ENCODE measurements around the gene SLC6A9. TPM values are rescaled to one million over a fixed set of nuclear protein-coding genes. Genes with fewer than 3 reads are reported as not detected.

The SLC6A9 gene
- total RNA-seq, 1 experiment from 2014 or later: 45.0 TPM

DNA sequence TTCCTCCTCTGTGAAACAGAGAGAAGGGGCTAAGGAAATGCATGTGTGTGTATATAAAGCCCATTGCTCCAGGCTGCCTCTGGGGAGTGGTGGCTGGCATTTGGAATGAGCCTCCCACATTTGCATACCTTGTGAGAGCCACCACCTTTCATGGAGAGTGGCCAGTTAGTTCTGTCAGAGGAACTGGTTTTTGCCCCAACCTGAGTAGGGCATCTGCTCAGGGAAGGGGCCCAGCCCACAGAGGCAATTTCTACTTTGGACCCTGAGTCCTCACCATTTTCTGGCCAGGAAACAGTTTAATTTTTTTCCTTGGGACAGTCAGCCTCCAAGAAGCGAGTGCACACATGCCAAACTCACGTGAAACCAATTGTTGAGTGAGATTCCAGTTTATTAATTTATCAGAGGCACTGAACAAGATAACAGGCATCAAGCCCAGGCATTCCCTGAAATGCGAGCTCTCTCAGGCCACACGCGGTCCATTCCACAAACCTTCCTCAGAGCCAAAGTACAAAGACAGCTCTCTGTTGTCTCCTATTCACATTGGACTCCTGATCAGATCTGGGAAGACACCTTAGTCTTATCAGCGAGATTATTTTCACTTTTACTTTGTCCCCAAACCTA is 1.0 kb upstream of the SLC6A9 start:
- H3K36me3 ChIP-seq (ENCODE audit: control insufficient read depth, insufficient read depth, low read length): no peaks in the 10 kb centered on the region
- CTCF ChIA-PET: interaction anchor here (0.7 to 1.3 kb wide), 2 partner anchors 10 to 16 kb away, joined by 3 to 9 read pairs; no protein-coding TSS in a partner anchor
- Mint-ChIP-seq H3K27ac (ENCODE audit: unreplicated experiment) (peak overlapping the region; percentile 81), H3K4me1 (ENCODE audit: low read depth, unreplicated experiment) (peaks cover 38% of the 10 kb centered on the region), H3K9me3 (ENCODE audit: unreplicated experiment) (peaks cover 8% of the 10 kb centered on the region), H3K36me3 (ENCODE audit: insufficient read depth, unreplicated experiment) (peaks cover 9% of the 10 kb centered on the region), H3K27me3 (ENCODE audit: insufficient read depth, unreplicated experiment) (no peaks in the 10 kb centered on the region), H3K4me3 (ENCODE audit: unreplicated experiment) (peak overlapping the region; percentile 94)
- no peaks in the 10 kb centered on the region for H3K9me3 ChIP-seq
- TF ChIP-seq, protein P1, sequence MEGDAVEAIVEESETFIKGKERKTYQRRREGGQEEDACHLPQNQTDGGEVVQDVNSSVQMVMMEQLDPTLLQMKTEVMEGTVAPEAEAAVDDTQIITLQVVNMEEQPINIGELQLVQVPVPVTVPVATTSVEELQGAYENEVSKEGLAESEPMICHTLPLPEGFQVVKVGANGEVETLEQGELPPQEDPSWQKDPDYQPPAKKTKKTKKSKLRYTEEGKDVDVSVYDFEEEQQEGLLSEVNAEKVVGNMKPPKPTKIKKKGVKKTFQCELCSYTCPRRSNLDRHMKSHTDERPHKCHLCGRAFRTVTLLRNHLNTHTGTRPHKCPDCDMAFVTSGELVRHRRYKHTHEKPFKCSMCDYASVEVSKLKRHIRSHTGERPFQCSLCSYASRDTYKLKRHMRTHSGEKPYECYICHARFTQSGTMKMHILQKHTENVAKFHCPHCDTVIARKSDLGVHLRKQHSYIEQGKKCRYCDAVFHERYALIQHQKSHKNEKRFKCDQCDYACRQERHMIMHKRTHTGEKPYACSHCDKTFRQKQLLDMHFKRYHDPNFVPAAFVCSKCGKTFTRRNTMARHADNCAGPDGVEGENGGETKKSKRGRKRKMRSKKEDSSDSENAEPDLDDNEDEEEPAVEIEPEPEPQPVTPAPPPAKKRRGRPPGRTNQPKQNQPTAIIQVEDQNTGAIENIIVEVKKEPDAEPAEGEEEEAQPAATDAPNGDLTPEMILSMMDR (IDR thresholded peaks at IDR 0.05; ENCODE audit: insufficient read depth in 1 of 2, low read depth in 1 of 2, low read length in 1 of 2, severe bottlenecking in 1 of 2, unreplicated experiment in 1 of 2): no peak
- H3K4me3 ChIP-seq (ENCODE audit: low read depth, low read length): no peak overlapping the region
- intact Hi-C loops (cut with micrococcal nuclease; ENCODE audit: unreplicated experiment): no loop called here
- POLR2A ChIA-PET: no interaction called here
- no peaks in the 10 kb centered on the region for H3K27me3 ChIP-seq (replicated peaks; ENCODE audit: control insufficient read depth, insufficient read depth, low read length)
- H3K4me1 ChIP-seq: peaks cover 17% of the 10 kb centered on the region
- TSS peak; percentile 62 for BruUV-seq (replicated peaks)
- DNase-seq: peak in 1 of 2 experiments; percentile 53

DNA sequence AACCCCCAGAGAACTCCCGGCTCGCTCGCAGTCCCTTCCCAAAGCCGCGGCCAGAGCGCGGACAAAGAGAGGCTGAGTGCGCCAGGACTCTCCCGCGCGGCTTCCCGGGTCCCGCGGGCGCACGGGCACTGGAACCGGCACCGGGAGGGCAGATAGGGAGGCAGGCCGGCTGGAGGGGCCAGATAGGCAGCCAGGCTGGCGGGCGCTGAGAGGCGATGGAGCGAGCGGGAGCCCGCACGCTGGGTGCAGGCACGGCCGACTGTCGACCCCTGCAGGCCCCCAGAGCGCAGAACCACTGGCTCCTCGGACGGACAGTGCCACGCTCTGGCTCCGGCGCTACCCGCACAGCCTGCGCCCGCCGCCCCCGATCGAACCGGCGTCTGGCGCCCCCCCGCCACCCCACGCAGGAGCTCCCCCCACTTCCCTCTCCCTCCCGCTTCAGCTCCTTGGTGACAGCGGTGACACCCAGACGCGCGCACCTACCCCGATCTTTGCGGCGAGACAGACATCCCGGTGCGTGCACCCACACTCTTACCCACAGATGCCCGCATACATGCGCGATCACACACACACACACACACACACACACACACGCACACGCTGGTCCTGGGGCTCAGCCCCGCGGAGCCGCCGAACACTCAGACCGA is 534 bp downstream of the SLC6A9 start:
- H3K27me3 Mint-ChIP-seq (ENCODE audit: insufficient read depth, unreplicated experiment): no peaks in the 10 kb centered on the region
- H3K4me1 Mint-ChIP-seq (ENCODE audit: low read depth, unreplicated experiment): peaks cover 29% of the 10 kb centered on the region
- Histone ChIP-seq H3K36me3 (ENCODE audit: control insufficient read depth, insufficient read depth, low read length) (no peaks in the 10 kb centered on the region), H3K4me3 (ENCODE audit: low read depth, low read length) (peak overlapping the region; percentile 75), H3K27me3 (replicated peaks; ENCODE audit: control insufficient read depth, insufficient read depth, low read length) (no peaks in the 10 kb centered on the region), H3K4me1 (peaks cover 17% of the 10 kb centered on the region), H3K9me3 (no peaks in the 10 kb centered on the region)
- no TSS peak for BruUV-seq (replicated peaks)
- peak overlapping the region; percentile 81 for H3K27ac Mint-ChIP-seq (ENCODE audit: unreplicated experiment)
- peaks cover 9% of the 10 kb centered on the region for H3K36me3 Mint-ChIP-seq (ENCODE audit: insufficient read depth, unreplicated experiment)
- DNase-seq: peak in 1 of 2 experiments; percentile 67
- CTCF ChIA-PET: no interaction called here
- POLR2A ChIA-PET: no interaction called here
- TF ChIP-seq, protein P1 (IDR thresholded peaks at IDR 0.05; ENCODE audit: insufficient read depth in 1 of 2, low read depth in 1 of 2, low read length in 1 of 2, severe bottlenecking in 1 of 2, unreplicated experiment in 1 of 2): peak in 1 of 2 experiments; percentile 31
- H3K4me3 Mint-ChIP-seq (ENCODE audit: unreplicated experiment): peak overlapping the region; percentile 94
- intact Hi-C loops (cut with micrococcal nuclease; ENCODE audit: unreplicated experiment): no loop called here
- H3K9me3 Mint-ChIP-seq (ENCODE audit: unreplicated experiment): peaks cover 8% of the 10 kb centered on the region

DNA sequence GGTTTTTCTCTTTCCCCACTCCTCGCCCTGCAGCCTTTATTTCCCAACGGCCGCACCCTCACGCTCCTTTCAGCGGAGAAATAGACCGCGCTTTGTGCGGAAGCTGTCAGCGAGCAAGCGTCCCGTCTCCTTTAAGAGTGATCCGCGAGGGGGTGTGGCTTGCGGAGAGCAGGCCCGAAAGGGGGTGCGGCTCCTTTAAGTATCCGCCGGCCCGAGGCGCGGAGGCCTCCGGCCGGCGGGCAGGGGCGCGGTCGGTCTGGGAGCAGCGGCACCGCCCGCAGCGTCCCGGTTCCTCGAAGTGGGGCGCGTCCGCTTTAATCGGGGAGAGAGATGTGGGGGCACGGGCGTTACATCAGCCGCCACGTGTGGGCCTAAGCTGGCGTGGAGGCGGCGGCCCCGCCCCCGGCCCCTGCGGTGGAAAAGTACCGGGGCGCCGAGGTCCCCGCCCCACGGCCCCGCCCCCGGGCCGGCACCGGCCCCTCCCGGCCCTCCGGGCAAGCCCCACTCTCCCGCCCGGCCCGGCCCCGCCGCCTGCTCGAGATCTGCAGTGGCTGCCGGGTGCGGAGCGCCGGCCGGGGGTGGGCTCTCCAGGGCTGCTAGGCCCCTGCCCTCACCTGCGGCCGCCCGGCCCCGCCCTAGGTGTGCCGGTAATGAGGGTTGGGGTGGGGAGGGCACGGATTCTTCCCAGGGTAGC is 1.2 kb downstream of the SLC6A9 start:
- intact Hi-C loops (cut with micrococcal nuclease; ENCODE audit: unreplicated experiment): no loop called here
- Histone ChIP-seq H3K4me3 (ENCODE audit: low read depth, low read length) (peak overlapping the region; percentile 75), H3K9me3 (no peaks in the 10 kb centered on the region), H3K27me3 (replicated peaks; ENCODE audit: control insufficient read depth, insufficient read depth, low read length) (no peaks in the 10 kb centered on the region), H3K36me3 (ENCODE audit: control insufficient read depth, insufficient read depth, low read length) (no peaks in the 10 kb centered on the region), H3K4me1 (peaks cover 17% of the 10 kb centered on the region)
- Mint-ChIP-seq H3K27me3 (ENCODE audit: insufficient read depth, unreplicated experiment) (no peaks in the 10 kb centered on the region), H3K36me3 (ENCODE audit: insufficient read depth, unreplicated experiment) (peaks cover 11% of the 10 kb centered on the region), H3K9me3 (ENCODE audit: unreplicated experiment) (peaks cover 8% of the 10 kb centered on the region), H3K4me3 (ENCODE audit: unreplicated experiment) (peak overlapping the region; percentile 94), H3K4me1 (ENCODE audit: low read depth, unreplicated experiment) (peaks cover 29% of the 10 kb centered on the region), H3K27ac (ENCODE audit: unreplicated experiment) (peak overlapping the region; percentile 88)
- CTCF ChIA-PET: interaction anchor here (0.6 kb wide), 1 partner anchor 37 kb away, joined by 3 read pairs; no protein-coding TSS in a partner anchor
- no TSS peak for BruUV-seq (replicated peaks)
- TF ChIP-seq, protein P1 (IDR thresholded peaks at IDR 0.05; ENCODE audit: insufficient read depth in 1 of 2, low read depth in 1 of 2, low read length in 1 of 2, severe bottlenecking in 1 of 2, unreplicated experiment in 1 of 2): no peak
- POLR2A ChIA-PET: no interaction called here
- peak; percentile 87 for DNase-seq

Measured in Caco-2 (cell line).